IMR-90 (cell line): ENCODE measurements around the gene DISP2. TPM values are rescaled to one million over a fixed set of nuclear protein-coding genes. Genes with fewer than 3 reads are reported as not detected.

Experiments
- ATAC-seq: fragments of 200-7000 bp; cut with Tn5 transposase; 2 replicates; pipeline ENCODE4 v1.9.1; 2020; ENCODE audit warnings: low read depth, mild to moderate bottlenecking, moderate library complexity
- BruUV-seq: library from RNA; stranded (reverse); fragments of 400-500 nt; replicated peaks from 2 replicates; lab custom pipeline; 2021; lab: Mats Ljungman, UMichigan
- CTCF ChIA-PET: fragments of 300-600 bp; formaldehyde crosslinking; extraction: SDS; loops from one replicate; lab custom pipeline; 2021; ENCODE audit warnings: antibody characterized with exemption; lab: Yijun Ruan, JAX
- POLR2A ChIA-PET: fragments of 300-600 bp; sonication (Branson Sonifier 250); formaldehyde crosslinking; loops from one replicate; lab custom pipeline; 2022; ENCODE audit warnings: antibody characterized with exemption; ENCODE audit not compliant: unreplicated experiment; lab: Charles Lee
- DNase-seq: peaks from one replicate; pipeline ENCODE4 v3.0.0; 2013
- H2AFZ ChIP-seq: replicated peaks from 2 replicates; pipeline ENCODE3; 2013; ENCODE audit warnings: low read length, mild to moderate bottlenecking; ENCODE audit not compliant: poor library complexity
- H2AK5ac ChIP-seq: 2 replicates; pipeline ENCODE4 v1.6.1; 2013; ENCODE audit warnings: low read depth, low read length, inconsistent platforms
- H2AK9ac ChIP-seq: replicated peaks from 2 replicates; pipeline ENCODE3; 2013; ENCODE audit warnings: mild to moderate bottlenecking, low read depth, low read length, moderate library complexity; ENCODE audit not compliant: poor library complexity
- H2BK120ac ChIP-seq: 2 replicates; pipeline ENCODE4 v1.6.1; 2013; ENCODE audit warnings: low read depth, low read length, inconsistent platforms
- H2BK15ac ChIP-seq: 3 replicates; pipeline ENCODE4 v1.6.1; 2013; ENCODE audit warnings: low read depth, low read length, inconsistent platforms
- H2BK20ac ChIP-seq: 2 replicates; pipeline ENCODE4 v1.6.1; 2013; ENCODE audit warnings: low read depth, mild to moderate bottlenecking, inconsistent platforms, low read length, moderate library complexity
- H2BK5ac ChIP-seq: 2 replicates; pipeline ENCODE4 v1.6.1; 2013; ENCODE audit warnings: mild to moderate bottlenecking, low read depth, low read length, inconsistent platforms; ENCODE audit not compliant: poor library complexity, severe bottlenecking
- H3K14ac ChIP-seq: replicated peaks from 2 replicates; pipeline ENCODE4 v1.6.1; 2013; ENCODE audit warnings: low read depth, low read length, inconsistent platforms
- H3K18ac ChIP-seq: 2 replicates; pipeline ENCODE4 v1.6.1; 2013; ENCODE audit warnings: low read depth, low read length, control low read depth
- H3K23ac ChIP-seq: 2 replicates; pipeline ENCODE4 v1.6.1; 2013; ENCODE audit warnings: low read depth, low read length, inconsistent platforms
- H3K27ac ChIP-seq: 2 replicates; pipeline ENCODE4 v1.5.1; 2013; ENCODE audit warnings: mild to moderate bottlenecking, control low read depth, low read length; ENCODE audit not compliant: insufficient read depth
- H3K27me3 ChIP-seq: 2 replicates; pipeline ENCODE4 v1.6.1; 2013; ENCODE audit warnings: low read length; ENCODE audit not compliant: control insufficient read depth, insufficient read depth
- H3K36me3 ChIP-seq: 2 replicates; pipeline ENCODE4 v1.6.1; 2013; ENCODE audit warnings: low read length, mixed read lengths; ENCODE audit not compliant: control insufficient read depth, insufficient read depth
- H3K4ac ChIP-seq: 2 replicates; pipeline ENCODE4 v1.6.1; 2013; ENCODE audit warnings: low read depth, low read length, inconsistent platforms
- H3K4me1 ChIP-seq: 2 replicates; pipeline ENCODE4 v1.6.1; 2013; ENCODE audit warnings: low read length, mixed read lengths; ENCODE audit not compliant: control insufficient read depth, insufficient read depth
- H3K4me2 ChIP-seq: 2 replicates; pipeline ENCODE4 v1.6.1; 2013; ENCODE audit warnings: low read depth, mild to moderate bottlenecking, control low read depth, low read length, moderate library complexity
- H3K4me3 ChIP-seq: 2 replicates; pipeline ENCODE4 v1.5.1; 2013; ENCODE audit warnings: low read depth, mild to moderate bottlenecking, control low read depth, low read length, moderate library complexity; ENCODE audit not compliant: insufficient read depth
- H3K56ac ChIP-seq: 2 replicates; pipeline ENCODE4 v1.6.1; 2013; ENCODE audit warnings: low read length, inconsistent platforms; ENCODE audit not compliant: insufficient read depth; ENCODE audit errors: extremely low read depth
- H3K79me1 ChIP-seq, 2 experiments: 2 replicates each; pipeline ENCODE4 v1.6.1; 2013; ENCODE audit warnings: low read length in 2 of 2, inconsistent platforms in 1 of 2, low read depth in 1 of 2
- H3K9ac ChIP-seq: 2 replicates; pipeline ENCODE4 v1.6.1; 2013; ENCODE audit warnings: low read depth, low read length, control low read depth
- H3K9me1 ChIP-seq: 2 replicates; pipeline ENCODE4 v1.6.1; 2013; ENCODE audit warnings: low read length, inconsistent platforms; ENCODE audit not compliant: insufficient read depth
- H3K9me3 ChIP-seq: 2 replicates; pipeline ENCODE4 v1.6.1; 2013; ENCODE audit warnings: low read length; ENCODE audit not compliant: control insufficient read depth, insufficient read depth
- H4K20me1 ChIP-seq: 2 replicates; pipeline ENCODE4 v1.6.1; 2013; ENCODE audit warnings: low read length, inconsistent platforms; ENCODE audit not compliant: insufficient read depth
- H4K5ac ChIP-seq: 2 replicates; pipeline ENCODE4 v1.6.1; 2013; ENCODE audit warnings: mild to moderate bottlenecking, low read depth, low read length, control low read depth
- H4K8ac ChIP-seq, 2 experiments: 2 replicates each; pipeline ENCODE4 v1.6.1; 2013; ENCODE audit warnings: low read depth in 2 of 2, low read length in 2 of 2, control low read depth in 1 of 2, inconsistent platforms in 1 of 2
- H4K91ac ChIP-seq: 2 replicates; pipeline ENCODE4 v1.6.1; 2013; ENCODE audit warnings: low read depth, low read length, inconsistent platforms; ENCODE audit not compliant: insufficient read depth
- CTCF ChIP-seq: conservative IDR thresholded peaks from 2 replicates; pipeline ENCODE4 v1.5.1; 2012; ENCODE audit warnings: mild to moderate bottlenecking, low read depth, low read length, improper control_type of control experiment
- WGBS, 2 experiments: methylation state at CpG; one replicate each; pipeline versions ENCODE4 v1.1.5 to v1.1.7; 2013; ENCODE audit warnings: missing lambda C conversion rate in 2 of 2; ENCODE audit not compliant: insufficient read length in 1 of 2; ENCODE audit errors: extremely low coverage in 2 of 2; 5-methylcytosine and 5-hydroxymethylcytosine counted together
- dilution Hi-C: fragments of 300-500 bp; cut with HindIII; formaldehyde crosslinking; loops from one replicate; pipeline ENCODE4 v1.14.3; 2018; ENCODE audit warnings: low sequenced_read_pairs; ENCODE audit not compliant: unreplicated experiment
- in situ Hi-C: fragments of 300-500 bp; cut with MboI; formaldehyde crosslinking; loops from 3 replicates; pipeline ENCODE4 v1.14.3; 2019; ENCODE audit warnings: low sequenced_read_pairs, inconsistent platforms, mixed read lengths
- intact Hi-C: fragments of 100-400 bp; cut with micrococcal nuclease; formaldehyde crosslinking; loops from 2 replicates; pipeline ENCODE4 v1.10.0; 2022
- polyA plus RNA-seq, 3 experiments: library from polyadenylated mRNA; depleted of rRNA; stranded (reverse); fragments of >200 nt; gene quantifications; 2 replicates each; pipeline ENCODE4 v1.2.3, GENCODE V29; 2012; ENCODE audit warnings: low replicate concordance in 1 of 3
- total RNA-seq: library from RNA; depleted of rRNA; stranded (reverse); fragments of >200 nt; gene quantifications from 2 replicates; pipeline ENCODE4 v1.2.3, GENCODE V29; 2012

Gene DISP2
- total and polyA plus RNA-seq, 2 of the 4 experiments (the other 2 are of a cell fraction): 0.34 to 0.36 TPM

- POLR2A ChIA-PET: no interaction called here
- Histone ChIP-seq H3K27me3 (peaks cover 16% of the 10 kb centered on the region), H3K23ac (no peak overlapping the region), H3K9me1 (peaks cover under 1% of the 10 kb centered on the region; the same call in 1 of the 2 replicates), H3K4me1 (peaks cover 6% of the 10 kb centered on the region), H3K9ac (no peak overlapping the region), H3K27ac (no peak overlapping the region), H2BK120ac (no peak overlapping the region), H2AK5ac (no peak overlapping the region), H2BK5ac (no peak overlapping the region), H3K18ac (no peak overlapping the region), H2AFZ (peak overlapping the region; percentile 14), H3K79me1 (no peaks in the 10 kb centered on the region), H4K8ac (no peak overlapping the region), H2AK9ac (no peak overlapping the region), H3K4me2 (no peak overlapping the region), H3K14ac (no peak overlapping the region), H4K91ac (no peak overlapping the region), H2BK15ac (no peak overlapping the region), H3K9me3 (no peaks in the 10 kb centered on the region), H3K4ac (no peak overlapping the region), H4K5ac (no peak overlapping the region), H4K20me1 (no peaks in the 10 kb centered on the region), H3K36me3 (no peaks in the 10 kb centered on the region), H2BK20ac (no peak overlapping the region), H3K4me3 (no peak overlapping the region), H3K56ac (no peak overlapping the region)
- BruUV-seq: no TSS peak
- no CpG with 5 or more reads among the region's 5 CpGs for WGBS, 2 experiments
- in situ Hi-C loops (no loop called here), dilution Hi-C loops (no loop called here), intact Hi-C loops (no loop called here)
- CTCF ChIA-PET: no interaction called here
- ATAC-seq: no peak
- no peak for TF ChIP-seq CTCF
- no peak for DNase-seq
These were observed 8.9 kb upstream of the DISP2 start for GRCh38 chr15:40349163-40349562.
